GM13977 (cell line): ENCODE data around the gene SPAG9.
"Not testable (repeated sequence)": the region's sequence is repeated elsewhere in the genome, so short reads cannot be mapped to it uniquely, and the experiment has no call there.

Experiments used
- DNase-seq: peaks from one replicate; pipeline ENCODE4 v3.0.0; 2012; ENCODE audit warnings: low spot score
- in situ Hi-C: fragments of 300-500 bp; cut with MboI; formaldehyde crosslinking; loops from one replicate; pipeline ENCODE4 v1.12.0; 2022; ENCODE audit warnings: low sequenced_read_pairs, low pct_unique_long_range_greater_than_20kb, mixed read lengths, inconsistent platforms; ENCODE audit not compliant: unreplicated experiment
- TF ChIP-seq, protein P1 (sequence below): IDR thresholded peaks from 2 replicates; pipeline ENCODE4 v1.5.1; 2012; ENCODE audit warnings: mild to moderate bottlenecking, control low read depth; ENCODE audit not compliant: insufficient read depth; ENCODE audit errors: extremely low read depth, missing control alignments

SPAG9 gene

DNA sequence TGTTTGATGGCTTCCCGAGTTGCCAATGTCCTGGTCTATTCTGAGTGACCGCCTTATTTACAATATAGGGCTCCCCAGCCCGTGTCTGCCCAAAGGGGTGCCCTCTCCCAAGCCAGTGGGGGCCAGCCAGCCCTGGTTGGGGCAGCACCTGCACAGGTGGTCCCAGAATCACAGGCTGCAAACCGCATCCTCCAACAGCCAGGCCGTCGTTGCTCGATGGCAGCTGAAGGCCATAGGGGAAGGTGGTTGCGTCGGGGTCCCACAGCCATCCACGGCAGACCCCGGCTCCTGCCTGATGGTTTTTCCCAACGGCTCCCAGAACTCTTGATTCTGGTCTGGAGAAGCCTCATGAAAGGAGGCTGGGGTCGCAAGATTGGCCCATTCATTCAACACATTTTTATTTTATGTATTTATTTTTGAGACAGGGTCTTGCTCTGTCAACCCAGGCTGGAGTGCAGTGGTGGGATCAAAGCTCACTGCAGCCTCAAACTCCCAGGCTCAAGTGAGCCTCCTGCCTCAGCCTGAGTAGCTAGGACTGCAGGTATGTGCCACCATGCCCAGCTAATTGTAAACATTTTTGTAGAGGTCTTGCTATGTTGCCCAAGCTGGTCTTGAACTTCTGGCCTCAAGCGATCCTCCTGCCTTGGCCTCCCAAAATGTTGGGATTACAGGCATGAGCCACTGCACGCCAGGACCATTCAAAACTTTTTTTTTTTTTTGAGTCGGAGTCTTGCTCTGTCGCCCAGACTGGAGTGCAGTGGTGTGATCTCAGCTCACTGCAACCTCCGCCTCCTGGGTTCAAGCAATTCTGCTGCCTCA, 175.6 kb downstream of the SPAG9 start:
- in situ Hi-C loops: no loop called here

DNA sequence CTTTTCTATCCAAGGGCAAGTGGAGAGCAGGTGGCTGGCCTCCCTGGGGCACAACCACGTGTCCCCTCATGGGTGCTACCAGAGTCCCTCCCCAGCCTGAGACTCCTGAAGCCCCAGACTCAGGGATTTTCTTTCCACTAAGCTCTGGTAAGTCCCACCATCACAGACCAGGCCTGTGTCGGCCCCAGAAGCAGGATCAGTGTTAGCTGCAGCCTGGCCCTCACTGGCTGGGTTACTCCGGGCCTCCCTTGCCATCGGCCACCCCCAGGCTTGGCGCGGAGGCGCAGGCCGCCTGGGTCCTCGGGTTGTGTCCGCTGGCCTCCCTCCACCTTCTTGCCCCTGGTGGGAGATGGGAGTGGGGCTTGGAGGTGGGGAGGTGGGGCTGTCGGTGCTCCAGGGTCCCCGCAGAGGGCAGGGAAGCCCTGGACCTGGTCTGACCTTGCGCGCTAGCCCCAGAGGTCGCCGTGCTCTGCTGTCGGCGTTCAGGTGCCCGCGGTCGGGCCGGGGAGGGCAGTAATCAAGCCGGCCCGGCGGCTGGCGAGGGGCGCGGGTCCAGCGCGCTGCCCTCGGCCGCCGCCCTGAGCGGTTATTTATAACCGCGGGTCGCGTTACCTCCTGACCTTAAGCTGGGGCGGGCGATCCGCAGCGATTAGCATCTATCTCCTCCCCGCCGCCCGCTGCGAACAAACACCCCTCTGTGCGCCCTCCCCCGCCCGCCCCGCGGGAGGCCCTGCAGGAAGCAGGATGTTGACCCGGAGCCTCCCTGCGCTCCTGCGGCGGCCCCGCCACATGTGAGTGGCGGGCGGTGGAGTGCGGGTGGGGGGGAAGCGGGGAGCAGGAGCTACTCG, 176.4 kb downstream of the SPAG9 start:
- TF ChIP-seq, protein P1, sequence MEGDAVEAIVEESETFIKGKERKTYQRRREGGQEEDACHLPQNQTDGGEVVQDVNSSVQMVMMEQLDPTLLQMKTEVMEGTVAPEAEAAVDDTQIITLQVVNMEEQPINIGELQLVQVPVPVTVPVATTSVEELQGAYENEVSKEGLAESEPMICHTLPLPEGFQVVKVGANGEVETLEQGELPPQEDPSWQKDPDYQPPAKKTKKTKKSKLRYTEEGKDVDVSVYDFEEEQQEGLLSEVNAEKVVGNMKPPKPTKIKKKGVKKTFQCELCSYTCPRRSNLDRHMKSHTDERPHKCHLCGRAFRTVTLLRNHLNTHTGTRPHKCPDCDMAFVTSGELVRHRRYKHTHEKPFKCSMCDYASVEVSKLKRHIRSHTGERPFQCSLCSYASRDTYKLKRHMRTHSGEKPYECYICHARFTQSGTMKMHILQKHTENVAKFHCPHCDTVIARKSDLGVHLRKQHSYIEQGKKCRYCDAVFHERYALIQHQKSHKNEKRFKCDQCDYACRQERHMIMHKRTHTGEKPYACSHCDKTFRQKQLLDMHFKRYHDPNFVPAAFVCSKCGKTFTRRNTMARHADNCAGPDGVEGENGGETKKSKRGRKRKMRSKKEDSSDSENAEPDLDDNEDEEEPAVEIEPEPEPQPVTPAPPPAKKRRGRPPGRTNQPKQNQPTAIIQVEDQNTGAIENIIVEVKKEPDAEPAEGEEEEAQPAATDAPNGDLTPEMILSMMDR: no peak
- in situ Hi-C loops: no loop called here
- peak; percentile 77 for DNase-seq

More for the DNA sequence above, 175.6 kb downstream of the SPAG9 start:
- TF ChIP-seq, protein P1: no peak
- no peak for DNase-seq

DNA sequence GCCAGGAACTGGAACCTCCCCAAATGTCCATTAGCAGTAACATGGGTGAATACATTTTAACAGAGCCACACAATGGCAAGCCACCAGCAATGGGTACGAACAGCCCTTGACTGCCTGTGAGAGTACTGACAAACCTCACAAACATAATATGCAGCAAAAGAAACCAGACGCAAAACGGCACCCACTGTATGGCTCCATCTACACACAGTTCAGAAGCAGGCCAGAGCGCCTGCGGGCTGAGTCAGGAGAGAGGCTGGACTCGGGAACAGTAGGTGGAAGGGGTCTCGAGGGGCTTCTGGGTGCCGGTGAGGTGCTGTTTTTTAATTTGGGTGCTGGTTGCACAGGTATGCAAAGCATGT, 177.1 kb downstream of the SPAG9 start:
- TF ChIP-seq, protein P1: no peak
- in situ Hi-C loops: no loop called here
- DNase-seq: no peak

- in situ Hi-C loops, DNase-seq: not testable (repeated sequence)
These were observed 179.0 kb downstream of the SPAG9 start for GRCh38 chr17:50941676-50942048.

GRCh38 chr17:50939795-50940684, 180.6 kb downstream of the SPAG9 start:
- DNase-seq: no peak
- in situ Hi-C loops: no loop called here
- TF ChIP-seq, protein P1: no peak

- no peak for DNase-seq
These were observed 181.2 kb downstream of the SPAG9 start for GRCh38 chr17:50939542-50939794.

More at GRCh38 chr17:50939542-50939794, 181.2 kb downstream of the SPAG9 start:
- in situ Hi-C loops: no loop called here
- TF ChIP-seq, protein P1: no peak
